Vagina (tissue), 2 donors: ENCODE results near the gene MAP1B.

Source experiments
- CTCF ChIP-seq, 3 experiments: fragments of 450-650 bp in 2 of 3; fragments of 200-600 bp in 1 of 3; sonication (generic) in 1 of 3; IDR thresholded peaks; one replicate each; pipeline ENCODE4 v1.5.1; 2017 to 2019; ENCODE audit warnings: antibody characterized with exemption in 3 of 3, mild to moderate bottlenecking in 2 of 3, moderate library complexity in 2 of 3
- POLR2A ChIP-seq, 2 donors: fragments of 450-650 bp; IDR thresholded peaks; one replicate each; pipeline ENCODE4 v1.6.1; 2017; ENCODE audit warnings: antibody characterized with exemption in 2 of 2, mild to moderate bottlenecking in 2 of 2, moderate library complexity in 2 of 2
- POLR2AphosphoS5 ChIP-seq, 2 donors: sonication (generic); formaldehyde crosslinking; IDR thresholded peaks; one replicate each; pipeline ENCODE4 v1.9.0; 2017; ENCODE audit warnings: antibody characterized with exemption in 2 of 2, mild to moderate bottlenecking in 2 of 2, low read depth in 1 of 2; ENCODE audit not compliant: insufficient read depth in 1 of 2

DNA sequence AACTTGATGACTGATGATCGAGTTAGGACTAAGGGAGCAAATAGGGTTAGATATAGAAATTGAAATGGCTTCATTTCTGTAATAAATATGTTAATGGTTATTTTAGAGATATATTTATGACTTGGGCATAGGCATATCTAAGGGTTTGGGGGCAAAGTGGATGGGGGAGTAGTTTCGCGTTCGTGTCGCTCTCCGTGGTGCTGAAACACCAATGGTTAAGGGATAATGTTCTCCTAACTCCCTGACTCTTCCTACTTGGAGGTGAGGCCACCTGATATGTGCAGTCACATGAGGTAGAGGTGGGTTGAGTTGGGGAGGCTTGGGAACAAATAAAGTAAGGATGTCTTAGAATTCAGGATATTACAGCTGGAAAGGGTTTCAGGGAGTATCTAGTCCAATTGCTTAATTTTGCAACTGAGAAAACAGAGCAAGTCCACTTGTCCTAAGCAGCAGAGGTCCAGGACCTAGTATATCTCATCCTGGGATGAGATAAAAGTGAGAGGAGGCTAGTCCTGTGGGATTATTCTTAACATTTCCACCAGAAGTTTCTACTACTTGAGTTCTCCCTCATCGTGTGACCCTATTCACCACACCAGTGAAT, 44.0 kb upstream of the MAP1B start:
- TF ChIP-seq CTCF (IDR thresholded peaks at IDR 0.05), result no peak
- TF ChIP-seq POLR2A (IDR thresholded peaks at IDR 0.05), result no peak
- no peak for TF ChIP-seq POLR2AphosphoS5 (IDR thresholded peaks at IDR 0.05; ENCODE audit: insufficient read depth in 1 of 2, low read depth in 1 of 2)
